Frontal cortex (tissue), 4 donors: ENCODE measurements around the gene DCAF7. TPM values are rescaled to one million over a fixed set of nuclear protein-coding genes. Genes with fewer than 3 reads are reported as not detected.

Source experiments
- DNase-seq, 2 donors: peaks; one replicate each; pipeline ENCODE4 v3.0.0; 2012; ENCODE audit warnings: low spot score in 2 of 2
- FAIRE-seq: peaks from 2 replicates; lab custom pipeline; 2012; peaks lifted over from hg19 to GRCh38; lab: Jason Lieb, UNC
- total RNA-seq: library from RNA; depleted of rRNA; stranded (reverse); fragments of >200 nt; gene quantifications from one replicate; pipeline ENCODE4 v1.2.3, GENCODE V29; 2014
- donor health status: control.
- donor health status: control.
- donor health status: control.

Gene DCAF7
- total RNA-seq, 1 donor from 2014 or later = 26.1 TPM

DNA sequence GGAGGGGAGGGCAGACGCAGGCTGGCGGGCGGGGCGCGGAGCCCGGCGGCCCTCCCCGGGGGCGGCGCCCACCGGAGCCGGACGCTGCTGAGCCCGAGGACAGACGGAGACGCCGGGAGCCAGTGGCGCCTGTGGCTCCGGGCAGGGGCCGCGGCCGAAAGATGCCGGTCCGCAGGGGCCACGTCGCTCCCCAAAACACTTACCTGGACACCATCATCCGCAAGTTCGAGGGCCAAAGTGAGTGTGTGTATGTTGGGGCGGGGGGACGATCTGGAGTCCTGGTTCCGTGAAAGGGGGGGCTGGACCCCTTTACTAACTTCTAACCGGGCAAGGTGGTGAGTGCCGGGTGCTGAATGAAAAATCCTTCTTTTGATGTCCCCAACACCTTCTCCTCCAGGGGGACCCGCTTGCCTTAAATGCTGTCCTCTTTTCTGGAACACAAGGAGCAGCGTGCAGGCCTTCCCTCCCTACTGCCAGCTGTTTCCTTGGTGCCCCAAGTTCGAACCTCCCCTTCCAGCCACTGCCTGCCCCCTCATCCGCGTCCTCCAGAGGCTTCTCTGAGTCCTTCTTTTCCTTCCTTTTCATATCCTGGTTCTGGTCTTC is 26.9 kb upstream of the DCAF7 start, which contains the start of gene KCNH6:
Gene KCNH6, plus strand, starts transcription at position 106 of the 603 bp plus-strand sequence. Its CDS starts 56 bp downstream, at position 162.
- FAIRE-seq (no peak), DNase-seq (no peak)

DNA sequence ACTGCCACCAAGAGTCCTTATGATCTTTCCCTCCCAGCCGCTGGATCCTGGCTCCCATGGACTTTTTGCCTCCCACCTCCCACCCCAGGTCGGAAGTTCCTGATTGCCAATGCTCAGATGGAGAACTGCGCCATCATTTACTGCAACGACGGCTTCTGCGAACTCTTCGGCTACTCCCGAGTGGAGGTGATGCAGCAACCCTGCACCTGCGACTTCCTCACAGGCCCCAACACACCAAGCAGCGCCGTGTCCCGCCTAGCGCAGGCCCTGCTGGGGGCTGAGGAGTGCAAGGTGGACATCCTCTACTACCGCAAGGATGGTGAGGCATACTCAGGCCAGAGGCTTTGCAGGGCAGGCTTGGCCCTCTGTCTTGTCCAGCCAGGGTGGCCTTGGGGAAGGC is 26.2 kb upstream of the DCAF7 start:
- DNase-seq (no peak), FAIRE-seq (no peak)

DNA sequence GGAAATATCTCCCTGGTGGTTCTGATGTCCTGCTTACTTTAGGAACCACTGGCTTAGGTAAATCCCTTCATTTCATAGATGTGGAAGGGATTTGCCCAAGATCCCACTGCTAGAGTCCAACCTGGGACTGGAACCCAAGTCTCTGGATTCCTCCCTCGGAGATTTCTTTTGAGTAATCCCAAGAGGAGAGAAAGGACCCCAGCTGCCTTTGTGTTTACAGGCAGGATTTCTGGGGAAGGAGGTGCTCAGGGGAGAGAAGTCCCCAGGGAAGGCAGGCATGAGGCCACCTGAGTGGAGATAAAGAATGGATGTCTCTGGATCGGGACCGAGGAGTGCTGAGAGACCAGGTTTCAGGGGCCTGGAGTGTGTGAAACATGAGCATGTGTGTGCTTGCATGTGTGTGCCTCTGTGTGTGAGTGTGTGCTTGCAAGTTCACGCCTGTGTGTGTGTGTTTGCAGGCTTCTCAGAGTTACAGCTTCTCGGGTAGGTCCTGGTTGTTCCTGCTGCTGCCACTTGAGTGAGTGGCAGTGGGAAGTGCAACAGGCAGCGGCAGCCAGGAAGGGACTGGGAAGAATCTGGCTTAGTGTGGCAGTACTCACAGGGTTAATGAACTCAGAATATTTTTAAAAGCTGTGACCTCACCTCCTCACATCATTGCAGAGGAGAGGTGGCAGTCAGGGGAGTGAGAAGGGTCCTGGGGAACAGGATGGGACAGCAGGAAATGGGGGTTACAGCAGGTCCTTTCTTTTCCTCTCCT is 24.9 kb upstream of the DCAF7 start:
- no peak for DNase-seq
- FAIRE-seq = no peak

DNA sequence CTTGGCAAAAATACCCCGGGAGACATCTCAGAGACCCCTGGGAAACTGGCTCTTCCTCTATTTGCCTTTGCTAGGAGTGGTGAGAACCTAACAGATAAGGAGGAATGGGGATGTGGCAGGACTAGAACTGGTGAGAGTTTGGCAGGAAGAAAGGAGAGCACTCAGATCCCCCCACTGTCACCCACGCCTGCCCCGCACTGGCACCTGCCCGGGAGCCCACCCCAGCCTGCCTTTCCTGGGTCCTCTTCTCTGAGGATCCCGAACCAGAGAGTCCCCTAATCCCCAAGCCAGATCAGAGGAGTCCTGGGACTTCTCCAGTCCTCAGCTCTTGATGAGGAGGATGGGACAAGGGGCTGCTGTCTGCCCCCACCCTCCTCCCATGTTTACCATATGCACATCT is 23.4 kb upstream of the DCAF7 start:
- no peak for DNase-seq
- FAIRE-seq = no peak

DNA sequence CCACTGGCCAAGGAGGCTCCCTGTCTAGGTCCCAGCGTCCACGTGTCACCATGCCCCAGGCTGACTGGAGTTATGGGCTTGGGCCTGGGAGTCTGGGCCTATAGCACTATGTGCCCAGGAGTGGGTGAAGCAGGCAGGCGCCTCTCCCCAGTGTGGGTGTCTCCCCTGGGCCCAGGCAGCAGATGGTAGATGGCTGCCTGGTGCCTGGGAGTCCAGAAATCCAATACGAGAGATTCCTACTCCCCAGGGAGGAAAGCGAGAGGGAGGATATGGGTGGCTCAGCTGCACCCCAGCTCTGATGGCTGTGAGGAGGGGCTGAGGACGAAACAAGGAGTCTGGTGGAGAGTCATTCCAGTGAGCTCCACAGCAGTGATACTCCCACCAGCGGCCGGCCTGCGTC is 22.1 kb upstream of the DCAF7 start:
- DNase-seq (no peak), FAIRE-seq (no peak)

DNA sequence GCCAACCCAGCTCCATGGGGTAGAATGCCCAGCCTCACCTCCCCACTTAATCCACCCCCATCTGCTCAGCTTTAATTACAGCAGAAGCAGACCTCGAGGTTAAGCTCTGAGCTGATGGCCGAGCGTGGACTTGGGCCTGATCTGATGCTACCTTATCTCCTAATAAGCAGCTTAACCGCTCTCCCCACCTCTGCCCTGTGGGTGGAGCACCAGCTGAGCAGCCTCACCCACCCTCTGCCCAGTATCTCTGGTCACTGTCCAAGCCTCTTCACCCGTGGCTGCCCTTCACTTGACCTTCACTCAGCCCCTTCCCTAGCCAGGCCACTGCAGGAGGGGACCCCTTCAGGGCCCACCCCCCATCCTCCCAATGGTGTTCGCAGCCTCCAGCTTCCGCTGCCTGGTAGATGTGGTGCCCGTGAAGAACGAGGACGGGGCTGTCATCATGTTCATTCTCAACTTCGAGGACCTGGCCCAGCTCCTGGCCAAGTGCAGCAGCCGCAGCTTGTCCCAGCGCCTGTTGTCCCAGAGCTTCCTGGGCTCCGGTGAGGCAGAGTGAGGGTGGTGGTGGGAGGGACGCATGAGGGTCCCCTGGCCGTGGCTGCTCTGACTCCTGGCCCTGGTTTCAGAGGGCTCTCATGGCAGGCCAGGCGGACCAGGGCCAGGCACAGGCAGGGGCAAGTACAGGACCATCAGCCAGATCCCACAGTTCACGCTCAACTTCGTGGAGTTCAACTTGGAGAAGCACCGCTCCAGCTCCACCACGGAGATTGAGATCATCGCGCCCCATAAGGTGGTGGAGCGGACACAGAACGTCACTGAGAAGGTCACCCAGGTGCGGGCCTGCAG is 20.3 kb upstream of the DCAF7 start:
- DNase-seq (no peak), FAIRE-seq (no peak)

DNA sequence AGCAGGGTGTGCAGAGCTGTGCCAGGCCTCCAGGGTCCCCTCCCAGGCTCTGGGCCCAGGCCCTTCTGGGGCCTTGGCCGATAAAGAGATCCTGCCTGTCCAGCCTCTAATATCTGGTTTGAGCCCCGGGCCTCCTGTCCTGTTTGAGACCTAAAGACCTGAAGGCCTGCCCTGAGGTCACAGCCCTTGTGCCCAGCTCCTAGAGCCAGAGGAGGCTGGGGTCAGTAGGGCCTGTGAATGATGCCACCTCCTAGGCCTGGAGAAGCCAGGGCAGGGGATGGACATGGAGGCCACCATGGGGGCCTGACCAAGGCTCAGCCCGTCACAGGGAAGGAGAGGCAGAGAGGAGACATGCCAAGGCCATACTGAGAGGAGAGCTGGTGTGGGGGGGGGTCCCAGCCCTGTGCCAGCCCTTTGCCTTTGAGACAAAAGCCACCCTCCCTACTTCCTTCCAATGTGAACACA is 19.7 kb upstream of the DCAF7 start:
- FAIRE-seq = no peak
- DNase-seq = no peak

DNA sequence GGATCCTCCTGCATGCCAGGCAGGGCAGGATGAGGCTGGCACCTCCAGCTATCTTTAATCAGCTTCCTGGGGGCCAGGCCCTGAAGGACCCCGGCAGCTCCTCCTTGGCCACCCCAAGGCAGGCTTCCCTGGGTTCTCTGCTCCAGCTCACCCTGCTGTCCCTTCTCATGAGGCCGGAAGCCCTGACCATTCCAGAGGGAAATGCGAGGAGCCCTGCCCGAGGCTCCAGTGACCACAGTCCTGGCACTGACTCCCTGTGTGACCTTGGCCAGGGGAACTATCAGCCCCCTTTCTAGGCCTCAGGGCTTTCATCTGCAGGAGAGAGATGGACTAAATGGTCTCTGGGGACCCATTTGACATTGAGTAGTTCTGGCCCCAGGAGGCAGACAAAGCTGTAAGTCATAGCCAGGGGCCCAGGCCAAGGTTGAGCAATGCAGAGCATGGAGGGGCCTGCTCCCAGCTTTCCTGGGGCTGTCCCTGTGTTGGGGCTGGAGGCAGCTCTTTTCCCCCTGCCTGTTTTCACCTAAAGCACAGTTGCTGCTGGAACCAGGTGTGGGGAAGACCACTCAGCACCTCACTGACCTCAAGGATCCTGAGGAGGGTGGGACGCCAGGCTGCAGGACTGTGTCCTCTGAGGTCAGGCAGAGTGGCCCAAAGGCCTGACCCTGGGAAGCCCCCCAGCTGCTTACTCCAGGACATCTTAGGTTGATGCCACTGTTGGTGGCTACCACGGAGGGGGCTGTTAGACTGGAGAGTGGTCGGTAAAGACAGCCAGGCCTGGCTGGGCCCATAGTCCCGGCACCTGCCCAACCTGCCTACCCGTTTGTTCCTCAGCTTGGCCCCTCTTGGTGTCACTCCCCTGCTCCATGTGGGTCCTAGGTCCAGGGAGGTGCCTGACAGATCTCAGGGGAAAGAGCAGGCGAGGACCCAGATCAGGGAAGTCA is 19.0 kb upstream of the DCAF7 start:
- FAIRE-seq = no peak

DNA sequence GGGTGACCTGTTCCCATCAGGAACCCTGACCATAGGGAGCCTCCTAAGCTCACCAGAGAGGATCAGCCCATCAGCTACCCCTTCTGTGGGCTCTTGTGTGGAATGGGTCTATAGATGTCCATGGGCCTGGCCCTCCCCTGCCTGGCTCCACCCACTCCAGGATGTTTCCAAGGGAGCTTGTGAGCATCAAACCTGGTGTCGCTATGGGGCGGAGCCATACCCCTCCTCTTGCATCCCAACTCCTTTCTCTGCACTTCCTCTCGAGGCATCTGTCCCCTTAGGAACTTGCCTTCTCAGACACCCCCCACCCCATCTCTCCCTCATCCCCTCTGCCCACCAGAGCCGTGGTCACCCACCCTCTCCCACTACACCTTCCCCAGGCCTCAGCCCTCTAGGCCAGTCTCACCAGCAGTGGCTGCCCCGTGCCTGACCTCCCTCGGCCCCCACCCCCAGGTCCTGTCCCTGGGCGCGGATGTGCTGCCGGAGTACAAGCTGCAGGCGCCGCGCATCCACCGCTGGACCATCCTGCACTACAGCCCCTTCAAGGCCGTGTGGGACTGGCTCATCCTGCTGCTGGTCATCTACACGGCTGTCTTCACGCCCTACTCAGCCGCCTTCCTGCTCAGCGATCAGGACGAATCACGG is 16.7 kb upstream of the DCAF7 start:
- no peak for FAIRE-seq
- DNase-seq = no peak

More for the DNA sequence above, 19.0 kb upstream of the DCAF7 start:
- no peak for DNase-seq

DNA sequence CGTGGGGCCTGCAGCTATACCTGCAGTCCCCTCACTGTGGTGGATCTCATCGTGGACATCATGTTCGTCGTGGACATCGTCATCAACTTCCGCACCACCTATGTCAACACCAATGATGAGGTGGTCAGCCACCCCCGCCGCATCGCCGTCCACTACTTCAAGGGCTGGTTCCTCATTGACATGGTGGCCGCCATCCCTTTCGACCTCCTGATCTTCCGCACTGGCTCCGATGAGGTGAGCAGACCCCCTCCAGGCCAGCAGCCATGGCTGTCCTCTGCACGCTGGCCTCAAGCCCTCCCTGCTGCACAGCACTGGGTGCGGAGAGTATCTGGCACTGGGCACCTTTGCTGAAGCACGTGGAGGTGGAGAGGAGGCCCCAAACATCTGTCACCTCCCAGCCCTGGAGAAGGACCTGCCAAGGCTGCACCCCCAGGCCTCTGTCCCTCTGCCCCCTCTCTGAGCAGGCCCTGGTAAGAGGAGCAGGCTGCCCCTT is 16.2 kb upstream of the DCAF7 start:
- FAIRE-seq (no peak), DNase-seq (no peak)

DNA sequence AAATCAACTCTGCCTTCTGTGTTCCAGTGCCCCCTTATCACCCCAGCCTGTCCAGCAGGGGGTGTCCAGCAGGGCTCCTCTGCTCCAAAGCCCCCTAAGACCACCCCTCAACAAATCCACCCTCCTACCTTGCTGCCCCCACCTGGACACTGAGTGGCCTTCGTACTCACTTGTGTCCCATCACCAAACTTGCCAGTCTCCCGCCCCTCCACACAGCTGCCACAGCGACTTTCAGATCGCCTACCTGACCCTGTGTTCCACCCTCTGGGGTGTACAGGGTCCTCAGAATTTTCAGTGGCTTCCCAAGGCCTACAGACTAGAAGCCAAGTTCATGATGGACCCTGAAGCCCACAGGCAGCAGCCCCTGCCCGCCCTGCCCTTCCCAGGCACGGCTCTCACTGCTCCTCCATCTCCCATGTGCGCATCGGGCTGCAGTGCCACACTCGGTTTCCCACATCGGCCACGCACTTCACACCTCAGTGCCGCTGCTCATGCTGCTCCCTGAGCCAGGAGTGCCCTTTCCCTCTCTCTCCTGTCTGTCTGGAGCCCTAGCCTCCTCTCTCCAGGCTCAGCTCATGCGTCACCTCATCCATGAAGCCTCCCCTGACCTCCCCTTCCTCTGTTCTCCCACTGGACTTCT is 15.3 kb upstream of the DCAF7 start:
- no peak for FAIRE-seq
- no peak for DNase-seq

DNA sequence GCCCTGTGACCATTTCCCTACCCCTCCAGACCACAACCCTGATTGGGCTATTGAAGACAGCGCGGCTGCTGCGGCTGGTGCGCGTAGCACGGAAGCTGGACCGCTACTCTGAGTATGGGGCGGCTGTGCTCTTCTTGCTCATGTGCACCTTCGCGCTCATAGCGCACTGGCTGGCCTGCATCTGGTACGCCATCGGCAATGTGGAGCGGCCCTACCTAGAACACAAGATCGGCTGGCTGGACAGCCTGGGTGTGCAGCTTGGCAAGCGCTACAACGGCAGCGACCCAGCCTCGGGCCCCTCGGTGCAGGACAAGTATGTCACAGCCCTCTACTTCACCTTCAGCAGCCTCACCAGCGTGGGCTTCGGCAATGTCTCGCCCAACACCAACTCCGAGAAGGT is 14.6 kb upstream of the DCAF7 start:
- FAIRE-seq (no peak), DNase-seq (no peak)

DNA sequence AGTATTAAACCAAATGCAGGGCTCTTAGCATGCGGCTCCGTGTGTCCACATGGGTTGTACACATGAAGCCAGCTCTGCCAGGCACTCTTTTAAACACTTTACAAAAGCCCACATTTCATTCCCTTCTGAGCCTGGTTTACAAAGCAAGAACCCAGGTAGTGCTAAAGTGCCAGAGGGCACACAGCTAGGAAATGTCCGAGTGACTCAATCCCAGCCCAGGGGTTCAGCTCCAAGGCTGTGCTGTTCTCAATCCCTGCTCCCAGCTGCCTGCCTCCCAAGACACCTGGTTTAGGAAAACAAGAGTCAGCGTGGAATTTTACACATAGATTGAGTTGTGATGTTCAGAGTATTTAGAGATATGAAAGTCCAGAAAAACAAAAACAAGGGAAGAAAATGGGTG is 13.3 kb upstream of the DCAF7 start:
- DNase-seq (no peak), FAIRE-seq (no peak)

DNA sequence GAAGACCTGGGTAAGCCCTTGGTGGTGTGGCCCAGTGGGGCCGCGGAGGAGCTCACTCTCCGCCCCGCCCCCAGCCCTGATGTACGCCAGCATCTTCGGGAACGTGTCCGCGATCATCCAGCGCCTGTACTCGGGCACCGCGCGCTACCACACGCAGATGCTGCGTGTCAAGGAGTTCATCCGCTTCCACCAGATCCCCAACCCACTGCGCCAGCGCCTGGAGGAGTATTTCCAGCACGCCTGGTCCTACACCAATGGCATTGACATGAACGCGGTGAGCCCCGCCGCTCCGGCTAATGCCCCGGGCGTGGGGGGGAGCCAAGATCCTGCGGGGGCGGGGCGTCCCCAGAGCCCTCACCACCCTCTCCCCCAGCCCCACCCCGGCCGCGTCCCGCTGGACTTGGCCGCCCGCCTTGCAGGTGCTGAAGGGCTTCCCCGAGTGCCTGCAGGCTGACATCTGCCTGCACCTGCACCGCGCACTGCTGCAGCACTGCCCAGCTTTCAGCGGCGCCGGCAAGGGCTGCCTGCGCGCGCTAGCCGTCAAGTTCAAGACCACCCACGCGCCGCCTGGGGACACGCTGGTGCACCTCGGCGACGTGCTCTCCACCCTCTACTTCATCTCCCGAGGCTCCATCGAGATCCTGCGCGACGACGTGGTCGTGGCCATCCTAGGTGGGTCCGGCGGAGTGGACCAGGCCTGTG is 12.1 kb upstream of the DCAF7 start:
- DNase-seq (no peak), FAIRE-seq (no peak)

DNA sequence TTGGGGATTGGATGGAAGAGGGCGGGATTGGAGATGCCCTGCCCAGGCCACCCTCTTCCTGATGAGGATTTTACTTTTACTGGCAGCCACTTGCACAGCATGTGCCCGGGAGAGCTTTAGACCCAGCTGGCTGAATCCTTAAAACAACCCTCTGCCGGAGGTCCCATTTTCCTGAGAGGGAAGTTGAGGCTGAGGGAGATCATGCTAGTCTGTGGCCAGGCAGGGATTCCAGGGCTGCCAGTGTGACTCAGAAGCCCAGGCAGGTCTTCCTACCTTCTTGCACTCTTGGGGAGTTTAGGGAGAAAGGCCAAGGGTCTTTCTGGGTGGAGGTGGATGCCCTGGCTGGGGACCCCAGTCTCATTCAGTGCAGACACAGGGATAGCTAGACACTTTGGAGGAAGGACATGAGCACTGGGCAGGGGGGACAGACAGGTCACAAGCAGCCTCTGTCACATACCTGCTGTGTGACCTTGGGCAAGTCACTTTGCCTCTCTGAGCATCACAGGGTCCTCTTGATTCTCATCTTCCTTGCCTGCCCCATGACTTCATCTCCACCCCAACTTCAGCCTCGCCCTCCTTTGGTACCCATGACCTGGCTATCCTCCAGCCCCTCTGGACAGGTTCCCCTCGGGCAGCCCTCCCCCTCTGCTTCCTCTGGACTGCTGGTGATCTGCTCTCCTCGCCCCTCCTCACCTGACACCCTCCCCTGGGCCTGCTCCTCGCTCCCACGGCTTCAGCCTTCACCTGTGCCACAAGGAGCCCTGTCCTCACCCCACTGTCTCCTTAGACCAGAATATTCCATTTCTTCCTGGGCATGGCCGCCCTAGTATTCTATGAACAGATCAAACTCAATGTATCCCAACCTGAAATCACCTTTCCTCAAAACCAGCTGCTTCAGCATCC is 11.3 kb upstream of the DCAF7 start:
- FAIRE-seq (no peak), DNase-seq (no peak)

DNA sequence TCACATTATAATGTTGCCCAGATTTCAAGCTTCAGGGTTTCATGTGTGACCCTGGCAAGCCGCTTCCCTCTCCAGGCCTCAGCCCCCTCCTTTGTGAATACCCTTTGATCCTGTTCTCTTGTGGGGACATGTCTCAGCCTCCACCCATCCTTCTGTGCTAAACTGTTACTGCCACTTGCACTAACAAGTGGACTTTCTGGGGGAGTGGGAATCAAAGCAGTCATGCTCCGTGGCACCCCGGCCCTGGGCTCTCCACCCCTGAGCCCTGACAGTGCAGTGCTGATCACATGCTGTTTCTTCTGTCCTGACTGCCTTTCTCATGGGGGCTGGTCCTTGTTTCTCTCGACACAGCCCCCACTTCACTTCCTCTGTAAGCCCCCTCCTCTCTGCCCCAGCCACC is 9.7 kb upstream of the DCAF7 start:
- DNase-seq (no peak), FAIRE-seq (no peak)

DNA sequence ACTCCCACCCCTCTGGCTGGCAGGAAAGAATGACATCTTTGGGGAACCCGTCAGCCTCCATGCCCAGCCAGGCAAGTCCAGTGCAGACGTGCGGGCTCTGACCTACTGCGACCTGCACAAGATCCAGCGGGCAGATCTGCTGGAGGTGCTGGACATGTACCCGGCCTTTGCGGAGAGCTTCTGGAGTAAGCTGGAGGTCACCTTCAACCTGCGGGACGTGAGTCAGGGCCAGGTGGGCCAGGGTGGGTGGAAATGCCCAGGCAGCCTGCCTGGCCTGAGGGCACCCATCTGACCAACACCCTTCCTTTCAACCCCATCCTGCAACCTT is 8.1 kb upstream of the DCAF7 start:
- no peak for FAIRE-seq
- no peak for DNase-seq
